ENCODE results near the gene TNS3.

- TF ChIP-seq, protein P1, sequence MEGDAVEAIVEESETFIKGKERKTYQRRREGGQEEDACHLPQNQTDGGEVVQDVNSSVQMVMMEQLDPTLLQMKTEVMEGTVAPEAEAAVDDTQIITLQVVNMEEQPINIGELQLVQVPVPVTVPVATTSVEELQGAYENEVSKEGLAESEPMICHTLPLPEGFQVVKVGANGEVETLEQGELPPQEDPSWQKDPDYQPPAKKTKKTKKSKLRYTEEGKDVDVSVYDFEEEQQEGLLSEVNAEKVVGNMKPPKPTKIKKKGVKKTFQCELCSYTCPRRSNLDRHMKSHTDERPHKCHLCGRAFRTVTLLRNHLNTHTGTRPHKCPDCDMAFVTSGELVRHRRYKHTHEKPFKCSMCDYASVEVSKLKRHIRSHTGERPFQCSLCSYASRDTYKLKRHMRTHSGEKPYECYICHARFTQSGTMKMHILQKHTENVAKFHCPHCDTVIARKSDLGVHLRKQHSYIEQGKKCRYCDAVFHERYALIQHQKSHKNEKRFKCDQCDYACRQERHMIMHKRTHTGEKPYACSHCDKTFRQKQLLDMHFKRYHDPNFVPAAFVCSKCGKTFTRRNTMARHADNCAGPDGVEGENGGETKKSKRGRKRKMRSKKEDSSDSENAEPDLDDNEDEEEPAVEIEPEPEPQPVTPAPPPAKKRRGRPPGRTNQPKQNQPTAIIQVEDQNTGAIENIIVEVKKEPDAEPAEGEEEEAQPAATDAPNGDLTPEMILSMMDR (IDR thresholded peaks at IDR 0.05 in 2 of 3, conservative IDR thresholded peaks at IDR 0.05 in 1 of 3; ENCODE audit: insufficient read depth in 2 of 3, low read depth in 1 of 3, low read length in 3 of 3) = no peak
- TF ChIP-seq U2AF1 (optimal IDR thresholded peaks at IDR 0.05; ENCODE audit: low read depth, low read length) (no peak), SFPQ (IDR thresholded peaks at IDR 0.05; ENCODE audit: low read depth, low read length) (no peak), GTF3C2 (IDR thresholded peaks at IDR 0.05; ENCODE audit: borderline replicate concordance, extremely low read depth, insufficient read length) (no peak)
These were observed 190.2 kb downstream of the TNS3 start for GRCh38 chr7:47391726-47392125.
